Astrocyte of the cerebellum (primary cell): Measurements from ENCODE around the gene ACER2.

Experiments
- DNase-seq: peaks from one replicate; pipeline ENCODE4 v3.0.0-alpha.2; 2011; ENCODE audit warnings: low read depth
- H3K4me3 ChIP-seq: 2 replicates; pipeline ENCODE4 v1.5.1; 2011; ENCODE audit warnings: mild to moderate bottlenecking, low read depth, low read length, moderate library complexity
- in situ Hi-C: cut with HindIII; loops from 2 replicates; pipeline ENCODE4 v1.10.0; 2017; ENCODE audit warnings: low sequenced_read_pairs
- TF ChIP-seq, protein P1 (sequence below): IDR thresholded peaks from 2 replicates; pipeline ENCODE4 v1.5.1; 2012; ENCODE audit warnings: low read length, low read depth, moderate library complexity, mild to moderate bottlenecking; ENCODE audit errors: missing control alignments

Gene ACER2

DNA sequence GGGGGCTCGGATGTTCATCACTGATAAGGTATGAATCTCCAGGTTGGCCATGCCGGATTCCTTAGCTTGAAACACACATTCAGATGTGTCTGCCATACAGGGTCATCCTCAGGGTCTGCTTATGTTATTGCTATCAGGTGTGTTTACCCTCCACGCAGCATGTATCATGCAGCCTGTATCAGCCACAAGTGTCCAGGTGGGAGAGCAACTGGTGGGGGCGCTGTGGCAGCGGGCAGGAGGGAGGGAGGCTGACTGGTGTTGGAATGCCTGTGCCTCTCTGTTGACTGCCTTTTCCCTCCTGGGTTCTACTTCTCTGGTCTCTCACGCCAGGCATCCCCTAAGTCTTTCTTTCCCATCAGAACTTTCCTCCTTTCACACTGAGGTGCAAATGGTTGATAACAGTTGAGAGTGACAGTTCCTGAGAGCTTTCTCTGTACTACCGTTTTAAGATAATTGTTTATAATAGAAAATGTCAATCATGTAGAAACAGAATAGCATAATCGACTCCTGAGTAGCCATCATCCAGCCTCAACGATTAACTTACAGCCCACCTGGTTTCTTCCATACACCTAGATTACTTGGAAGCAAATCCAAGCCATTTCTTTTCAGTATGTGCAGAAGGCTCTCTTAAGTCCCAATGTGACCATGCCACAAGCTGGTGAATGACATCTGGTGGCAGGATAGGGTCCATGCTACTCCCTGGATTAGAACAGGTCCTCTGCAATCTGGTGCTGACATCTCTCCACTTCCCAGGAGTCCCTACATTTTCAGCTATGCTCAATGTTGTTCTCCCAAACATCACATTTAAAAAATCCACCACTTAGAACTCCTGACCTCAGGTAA lies 86.6 kb downstream of the ACER2 start:
- H3K4me3 ChIP-seq, result no peak overlapping the region
- TF ChIP-seq, protein P1, sequence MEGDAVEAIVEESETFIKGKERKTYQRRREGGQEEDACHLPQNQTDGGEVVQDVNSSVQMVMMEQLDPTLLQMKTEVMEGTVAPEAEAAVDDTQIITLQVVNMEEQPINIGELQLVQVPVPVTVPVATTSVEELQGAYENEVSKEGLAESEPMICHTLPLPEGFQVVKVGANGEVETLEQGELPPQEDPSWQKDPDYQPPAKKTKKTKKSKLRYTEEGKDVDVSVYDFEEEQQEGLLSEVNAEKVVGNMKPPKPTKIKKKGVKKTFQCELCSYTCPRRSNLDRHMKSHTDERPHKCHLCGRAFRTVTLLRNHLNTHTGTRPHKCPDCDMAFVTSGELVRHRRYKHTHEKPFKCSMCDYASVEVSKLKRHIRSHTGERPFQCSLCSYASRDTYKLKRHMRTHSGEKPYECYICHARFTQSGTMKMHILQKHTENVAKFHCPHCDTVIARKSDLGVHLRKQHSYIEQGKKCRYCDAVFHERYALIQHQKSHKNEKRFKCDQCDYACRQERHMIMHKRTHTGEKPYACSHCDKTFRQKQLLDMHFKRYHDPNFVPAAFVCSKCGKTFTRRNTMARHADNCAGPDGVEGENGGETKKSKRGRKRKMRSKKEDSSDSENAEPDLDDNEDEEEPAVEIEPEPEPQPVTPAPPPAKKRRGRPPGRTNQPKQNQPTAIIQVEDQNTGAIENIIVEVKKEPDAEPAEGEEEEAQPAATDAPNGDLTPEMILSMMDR, result no peak
- DNase-seq, result no peak
- in situ Hi-C loops, result no loop called here

DNA sequence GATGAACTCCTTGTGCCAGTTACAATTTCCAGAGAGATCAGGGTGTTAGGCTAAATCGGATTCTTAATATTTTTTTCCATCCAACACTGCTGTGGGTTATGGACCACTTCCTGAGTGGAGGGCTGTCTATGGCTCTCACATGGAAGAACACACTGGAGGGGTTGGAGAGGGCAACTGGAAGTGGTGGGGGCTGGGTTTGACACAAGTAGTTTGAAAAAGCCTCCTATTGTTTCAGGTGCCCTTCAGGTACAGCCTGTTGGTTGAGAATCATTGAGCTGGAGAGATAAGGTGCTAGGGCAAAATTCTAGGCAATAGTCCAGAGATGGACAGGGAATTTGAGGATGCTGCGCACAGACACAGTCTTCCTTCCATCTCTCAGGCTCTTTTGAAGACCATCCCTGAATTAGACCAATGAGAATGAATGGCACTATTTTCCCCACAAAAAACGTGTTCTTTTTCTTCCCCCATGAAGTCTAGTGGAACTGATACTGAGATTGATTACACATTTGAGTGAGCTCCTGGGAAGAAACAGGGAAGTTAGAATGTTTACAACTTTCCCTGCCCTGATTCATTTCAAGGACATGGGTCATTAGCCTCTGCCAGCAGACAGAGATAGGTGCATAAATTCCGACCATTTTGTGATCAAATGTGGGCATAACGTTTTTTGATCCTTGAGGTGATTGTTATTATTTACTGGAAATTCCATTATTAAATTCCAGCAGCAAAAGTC lies 87.7 kb downstream of the ACER2 start:
- DNase-seq, result no peak
- in situ Hi-C loops, result no loop called here
- no peak overlapping the region for H3K4me3 ChIP-seq
- TF ChIP-seq, protein P1, result no peak

DNA sequence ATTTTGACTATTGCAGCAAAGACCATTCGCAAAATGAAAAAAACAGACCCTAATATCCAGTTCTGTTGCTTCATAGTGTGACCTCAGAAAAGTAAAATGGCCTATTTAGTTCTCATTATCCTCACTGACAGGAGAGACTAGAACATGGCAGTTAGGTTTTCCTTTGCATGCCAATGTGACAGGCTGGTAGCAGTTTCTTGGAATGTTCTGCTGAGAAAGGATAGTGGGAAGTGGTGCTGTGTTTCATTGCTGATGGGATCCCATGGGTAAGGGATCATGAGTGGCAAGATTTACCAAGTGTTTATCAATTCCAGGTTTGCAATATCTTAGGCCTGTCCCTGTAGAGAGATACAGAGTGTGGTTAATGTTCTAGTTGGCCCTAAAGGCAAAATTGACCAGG lies 88.5 kb downstream of the ACER2 start:
- in situ Hi-C loops, result no loop called here
- TF ChIP-seq, protein P1, result no peak
- DNase-seq, result no peak
- H3K4me3 ChIP-seq, result no peak overlapping the region

DNA sequence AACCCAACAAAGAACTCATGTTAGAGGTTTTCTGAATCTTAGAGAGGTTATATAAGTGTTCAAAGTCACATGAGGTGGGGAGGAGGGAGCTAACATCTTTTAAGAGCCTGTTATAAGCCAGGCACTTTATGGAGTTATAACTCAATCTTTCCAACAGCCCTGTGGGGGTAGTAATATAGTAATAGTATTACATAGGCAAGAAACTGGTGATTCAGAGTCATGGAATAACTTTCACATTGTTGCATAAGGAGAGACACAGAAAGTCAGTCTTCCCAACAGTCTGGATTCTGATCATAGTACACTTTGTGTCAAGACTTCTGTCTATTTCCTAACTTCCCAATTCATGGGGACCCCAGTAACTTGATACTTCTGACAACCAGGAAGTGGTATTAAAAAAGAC lies 89.2 kb downstream of the ACER2 start:
- TF ChIP-seq, protein P1, result no peak
- no peak overlapping the region for H3K4me3 ChIP-seq
- no peak for DNase-seq
- in situ Hi-C loops, result no loop called here
